Heart left ventricle (tissue), 16 donors: ENCODE measurements around the gene SRRM2. TPM values are rescaled to one million over a fixed set of nuclear protein-coding genes. Genes with fewer than 3 reads are reported as not detected.

ENCODE experiments used
- ATAC-seq, 4 donors: fragments of 200-7000 bp; cut with Tn5 transposase; one replicate each; pipeline ENCODE4 v1.9.1; 2020 to 2022; ENCODE audit warnings: moderate library complexity in 4 of 4, mild to moderate bottlenecking in 3 of 4, moderate number of reproducible peaks in 1 of 4
- DNase-seq, 5 donors: peaks; one replicate each; pipeline ENCODE4 v3.0.0-alpha.2; 2020
- H3K27ac ChIP-seq, 12 donors: fragments of 200-600 bp; sonication (generic) in 4 of 12; one replicate each; pipeline versions ENCODE4 v1.5.0 to v1.8.0; 2016 to 2022; ENCODE audit warnings: mild to moderate bottlenecking in 2 of 12
- H3K27me3 ChIP-seq, 9 donors: fragments of 200-600 bp; sonication (generic) in 2 of 9; one replicate each; pipeline versions ENCODE4 v1.5.1 to v1.8.0; 2016 to 2022; ENCODE audit warnings: mild to moderate bottlenecking in 3 of 9
- H3K36me3 ChIP-seq, 9 donors: fragments of 200-600 bp; sonication (generic) in 2 of 9; one replicate each; pipeline versions ENCODE4 v1.5.0 to v1.8.0; 2018 to 2022; ENCODE audit warnings: mild to moderate bottlenecking in 2 of 9
- H3K4me1 ChIP-seq, 12 donors: fragments of 200-600 bp; sonication (generic) in 4 of 12; one replicate each; pipeline versions ENCODE4 v1.5.0 to v1.8.0; 2016 to 2022; ENCODE audit warnings: mild to moderate bottlenecking in 3 of 12
- H3K4me3 ChIP-seq, 12 donors: fragments of 200-600 bp; sonication (generic) in 4 of 12; one replicate each; pipeline versions ENCODE4 v1.5.0 to v1.8.0; 2017 to 2022; ENCODE audit warnings: mild to moderate bottlenecking in 9 of 12, moderate library complexity in 4 of 12
- H3K9me3 ChIP-seq, 12 donors: fragments of 200-600 bp; sonication (generic) in 4 of 12; one replicate each; pipeline versions ENCODE4 v1.5.0 to v1.8.0; 2016 to 2022; ENCODE audit warnings: mild to moderate bottlenecking in 1 of 12
- CTCF ChIP-seq, 12 donors: fragments of 200-600 bp; sonication (generic) in 4 of 12; IDR thresholded peaks; one replicate each; pipeline versions ENCODE4 v1.5.0 to v1.8.0; 2018 to 2022; ENCODE audit warnings: antibody characterized with exemption in 12 of 12, mild to moderate bottlenecking in 5 of 12
- POLR2A ChIP-seq, 2 donors: fragments of 450-650 bp; IDR thresholded peaks; one replicate each; pipeline ENCODE4 v1.6.1; 2017; ENCODE audit warnings: antibody characterized with exemption in 2 of 2, mild to moderate bottlenecking in 2 of 2, moderate library complexity in 2 of 2
- WGBS, 4 donors: extraction: QIAGEN DNeasy Blood & Tissue Kit in 2 of 4; methylation state at CpG; one replicate each; pipeline versions ENCODE4 v1.1.5 to v1.1.7; 2013 to 2018; 5-methylcytosine and 5-hydroxymethylcytosine counted together
- intact Hi-C, 10 donors: fragments of 100-400 bp; cut with DNase I; formaldehyde crosslinking; loops; one replicate each; pipeline versions ENCODE4 v1.11.1 to v1.14.2; 2022
- polyA plus RNA-seq, 2 donors: library from polyadenylated mRNA; stranded (reverse); fragments of 200-250 nt; gene quantifications; one replicate each; pipeline ENCODE4 v1.2.3, GENCODE V29; 2013
- total RNA-seq, 9 donors: library from RNA; depleted of rRNA in 2 of 9; stranded (reverse); fragments of >200 nt in 2 of 9; fragmentation: NEBNext Ultra II Directional in 3 of 9; extraction: Animal tissue kit (Norgen Biotek cat#: 25700) in 3 of 9; gene quantifications; one replicate each; pipeline versions ENCODE4 v1.1.0 to v1.2.4, GENCODE V29; 2016 to 2023
- donor health status: ischemic (EF 13 %, LVEDD 7.1; RV severe dilation, severe dysfunction).
- donor health status: healthy with polysubstance abuse.
- donor health status: DM: no; HTN: yes; CAD: no.
- donor health status: DM: no; HTN: no; CAD: no.
- donor health status: ischemic (EF 25% LVEDD 6.9; RV normal size, moderate dysfunction).
- donor health status: ischemic (EF 25% LVEDD 5.7; RV mildly dilated, moderate dysfunction).
- donor health status: healthy.
- donor health status: DM: yes; HTN: yes; CAD: no.
- donor health status: ischemic (EF 35%, LVEDD 5.7; RV mildly dilated, moderate dysfunction).
- donor health status: nonischemic (EF 11% LVEDD 7.7; RV severe dilation, severe dysfunction).
- donor health status: DM: yes; HTN: yes; CAD: no.
- donor health status: PGD.
- donor health status: ischemic (EF 29% LVEDD 5.4; RV normal size, mild dysfunction).
- donor health status: nonischemic (EF 23%, LVEDD 6.1; RV moderate dilation, normal function).

Gene SRRM2
- total and polyA plus RNA-seq, 11 donors: 112 to 540 (median 233) TPM

GRCh38 chr16:2785101-2785991, 32.9 kb downstream of the SRRM2 start:
- no peak overlapping the region for H3K27ac ChIP-seq
- peaks cover 0 to 12% (median 1%) of the 10 kb centered on the region in 12 donors for H3K4me1 ChIP-seq
- intact Hi-C loops: loop anchor here in 1 of 10 donors (10.0 kb wide), 1 partner anchor 79 kb away; no protein-coding TSS in a partner anchor
- peak in 1 of 12 donors; percentile 22 for TF ChIP-seq CTCF (IDR thresholded peaks at IDR 0.05)
- no peak for TF ChIP-seq POLR2A (IDR thresholded peaks at IDR 0.05)
- peak in 3 of 5 donors; percentile 16 to 21 (median 19) for DNase-seq
- H3K9me3 ChIP-seq: no peaks in the 10 kb centered on the region
- H3K36me3 ChIP-seq: no peaks in the 10 kb centered on the region
- H3K27me3 ChIP-seq: peaks cover 17 to 50% (median 39%) of the 10 kb centered on the region in 9 donors
- H3K4me3 ChIP-seq: peak overlapping the region in 11 of 12 donors; percentile 14 to 56 (median 36)
- WGBS, 4 donors: 14 to 25% (median 15%) methylated on average over 24 to 79 of the region's 79 CpGs
- peak in 2 of 4 donors; percentile 27 to 31 for ATAC-seq

GRCh38 chr16:2786061-2786825, 33.8 kb downstream of the SRRM2 start:
- 47 to 52% (median 50%) methylated on average over 15 of the region's 15 CpGs for WGBS, 4 donors
- intact Hi-C loops: loop anchor here in 1 of 10 donors (10.0 kb wide), 1 partner anchor 79 kb away; no protein-coding TSS in a partner anchor
- no peak for ATAC-seq
- Histone ChIP-seq H3K4me1 (peaks cover 0 to 12% (median 1%) of the 10 kb centered on the region in 12 donors), H3K27me3 (peaks cover 21 to 59% (median 42%) of the 10 kb centered on the region in 9 donors), H3K4me3 (no peak overlapping the region), H3K36me3 (no peaks in the 10 kb centered on the region), H3K27ac (no peak overlapping the region), H3K9me3 (no peaks in the 10 kb centered on the region)
- TF ChIP-seq CTCF (IDR thresholded peaks at IDR 0.05) (no peak), POLR2A (IDR thresholded peaks at IDR 0.05) (no peak)
- DNase-seq: peak in 1 of 5 donors; percentile 9

- intact Hi-C loops: loop anchor here in 1 of 10 donors (10.0 kb wide), 1 partner anchor 78 kb away; no protein-coding TSS in a partner anchor
These were observed 34.4 kb downstream of the SRRM2 start for GRCh38 chr16:2786826-2787151.

More at GRCh38 chr16:2786826-2787151, 34.4 kb downstream of the SRRM2 start:
- H3K9me3 ChIP-seq: no peaks in the 10 kb centered on the region
- no peaks in the 10 kb centered on the region for H3K36me3 ChIP-seq
- TF ChIP-seq POLR2A (IDR thresholded peaks at IDR 0.05) (no peak), CTCF (IDR thresholded peaks at IDR 0.05) (no peak)
- 54 to 65% (median 60%) methylated on average over 3 of the region's 3 CpGs for WGBS, 4 donors
- no peak for ATAC-seq
- H3K27ac ChIP-seq: no peak overlapping the region
- H3K4me1 ChIP-seq: peaks cover 0 to 12% (median 1%) of the 10 kb centered on the region in 12 donors
- H3K27me3 ChIP-seq: peaks cover 21 to 64% (median 47%) of the 10 kb centered on the region in 9 donors
- DNase-seq: no peak
- H3K4me3 ChIP-seq: no peak overlapping the region
